ENCODE data around the gene CCDC148.

The CCDC148 gene

DNA sequence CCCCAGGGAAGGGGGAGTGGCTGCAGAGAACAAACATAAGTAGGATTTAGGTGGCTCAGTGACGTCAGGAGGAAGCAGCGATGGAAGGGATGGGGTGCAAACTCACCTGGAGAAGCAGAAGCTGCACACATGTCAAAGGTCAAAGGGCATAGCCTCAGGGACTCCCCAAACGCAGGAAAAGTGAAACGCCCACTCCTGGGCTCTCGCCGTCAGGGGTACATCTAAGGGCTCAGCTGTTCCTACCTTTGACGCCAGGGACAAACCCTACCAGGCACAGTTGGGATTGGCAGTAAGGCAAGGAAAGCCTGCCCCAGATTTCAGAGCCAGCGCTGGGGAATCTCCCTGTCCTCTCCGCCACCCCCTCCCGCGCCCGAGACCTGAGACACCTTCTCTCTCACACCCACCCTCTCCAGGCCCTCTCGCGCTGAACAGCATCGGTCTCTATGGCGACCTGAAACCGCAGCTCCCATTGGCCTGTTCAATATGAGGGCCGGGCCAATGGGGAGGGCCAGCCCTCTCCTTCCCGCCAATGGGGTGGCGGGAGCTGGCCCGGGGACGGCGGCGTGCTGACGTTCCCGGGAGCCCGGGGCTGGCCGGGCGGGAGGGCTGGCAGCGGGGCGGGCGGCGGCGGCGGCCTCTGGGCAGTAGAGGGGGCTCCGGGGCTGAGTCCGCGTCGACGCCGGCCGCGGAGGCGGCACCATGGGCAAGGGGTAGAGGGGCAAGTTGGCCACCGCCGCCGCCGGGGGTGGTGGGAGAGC is at the start of gene CCDC148, which contains the start of gene PKP4:
TSS of gene CCDC148 (minus strand) at position 445 of the 758 bp plus-strand sequence. CDS start at position 131, 314 bp downstream.
TSS of gene PKP4 (plus strand) at position 644 of the 758 bp plus-strand sequence. CDS start 76,233 bp downstream, outside the sequence.
- DNase-seq: peak; percentile 90 to 94

DNA sequence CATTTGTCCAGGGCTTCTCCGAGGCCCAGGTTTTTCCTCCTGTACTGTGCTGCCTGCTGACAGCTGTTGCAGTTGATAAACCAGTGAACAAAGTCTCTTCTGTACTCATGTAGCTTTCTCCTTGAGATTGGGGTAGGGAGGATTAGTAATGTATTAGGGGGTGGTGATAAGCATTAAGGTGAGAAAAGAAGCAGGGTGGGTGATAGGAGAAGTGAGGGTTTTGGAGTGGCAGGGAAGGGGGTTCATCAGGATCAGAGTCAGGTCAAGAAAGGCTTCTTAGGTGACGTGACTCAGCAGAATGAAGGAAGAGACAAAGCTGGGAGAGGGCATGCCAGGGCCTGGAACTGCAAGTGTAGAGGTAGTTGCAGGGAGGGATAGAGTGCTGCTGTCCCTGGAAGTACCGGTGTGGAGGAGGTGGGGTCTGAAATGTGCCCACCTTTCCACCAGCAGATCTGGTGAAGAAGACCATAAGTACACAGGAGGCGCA is 48.9 kb upstream of the CCDC148 start:
- DNase-seq: no peak

DNA sequence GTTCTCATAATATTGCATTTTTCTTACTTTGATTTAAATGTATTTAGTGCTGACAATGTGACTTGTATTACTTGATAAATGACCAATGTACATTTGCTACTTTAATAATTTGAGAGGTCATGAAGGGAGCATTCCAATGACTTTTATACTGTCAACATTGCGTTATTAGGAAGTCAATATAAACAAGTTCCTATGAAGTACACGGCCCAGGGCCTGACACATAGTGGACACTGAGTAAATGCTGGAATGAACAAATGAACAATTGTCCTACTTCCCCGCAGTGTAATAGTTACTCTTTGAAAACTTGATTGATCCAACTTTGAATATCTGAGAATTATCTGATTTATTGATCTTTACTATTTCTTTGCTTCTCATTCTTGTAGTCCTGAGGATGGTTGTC is 47.5 kb upstream of the CCDC148 start:
- no peak for DNase-seq

DNA sequence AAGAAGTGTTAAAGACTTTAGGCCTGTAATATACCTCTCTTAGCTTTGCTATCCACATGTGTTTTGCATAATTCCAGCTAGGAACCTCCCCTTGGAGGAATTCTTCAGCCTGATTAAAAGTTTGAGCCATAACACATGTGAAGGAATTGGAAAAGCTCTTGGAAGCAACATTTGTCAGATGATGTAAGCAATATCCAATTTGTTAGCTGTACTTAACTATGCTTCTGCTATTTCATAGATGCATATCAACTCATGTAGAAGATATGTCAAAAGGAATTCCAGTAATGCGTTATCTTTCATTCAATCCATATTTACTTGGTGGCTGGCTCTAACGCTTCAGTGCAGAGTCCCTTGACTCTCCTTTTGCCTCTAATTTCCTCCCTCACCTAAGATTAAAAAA is 46.4 kb upstream of the CCDC148 start:
- no peak for DNase-seq

DNA sequence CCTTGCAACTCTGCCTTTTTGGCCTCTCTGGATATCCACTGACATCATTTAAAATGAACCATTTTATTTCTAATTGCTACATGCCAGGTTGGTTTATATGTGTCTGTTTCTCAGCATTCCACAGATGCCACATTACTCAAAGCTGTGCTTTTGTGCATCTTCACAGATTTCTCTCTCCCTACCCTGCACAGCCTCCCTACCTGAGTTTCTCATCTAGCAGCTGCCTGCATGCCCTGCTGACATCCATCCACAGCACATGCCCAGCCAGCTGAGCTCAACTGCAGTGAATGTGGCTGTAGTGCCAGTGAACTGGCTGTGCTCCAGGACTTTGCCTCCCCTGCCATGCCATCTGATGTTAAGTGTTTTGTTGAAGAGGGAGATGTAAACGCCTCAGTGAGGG is 44.7 kb upstream of the CCDC148 start:
- DNase-seq: no peak

DNA sequence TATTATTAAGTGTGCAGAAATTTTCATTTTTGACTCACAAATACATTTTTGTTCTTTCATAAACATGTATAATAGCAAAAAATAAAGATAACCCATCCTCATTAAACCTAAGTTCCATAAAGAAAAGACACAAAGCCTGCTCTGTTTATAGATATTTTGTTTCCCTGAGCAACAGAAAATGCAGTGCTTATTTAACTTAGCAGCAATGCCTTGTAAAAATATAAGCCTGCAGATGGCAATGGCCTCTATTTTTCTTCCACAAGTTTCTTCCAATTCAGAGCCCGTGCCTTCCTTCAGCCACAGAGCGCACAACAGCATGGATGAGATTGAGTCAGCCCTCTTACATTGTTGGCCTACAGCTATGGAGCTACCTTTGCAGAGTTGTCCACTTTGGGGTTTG is 43.8 kb upstream of the CCDC148 start:
- no peak for DNase-seq

DNA sequence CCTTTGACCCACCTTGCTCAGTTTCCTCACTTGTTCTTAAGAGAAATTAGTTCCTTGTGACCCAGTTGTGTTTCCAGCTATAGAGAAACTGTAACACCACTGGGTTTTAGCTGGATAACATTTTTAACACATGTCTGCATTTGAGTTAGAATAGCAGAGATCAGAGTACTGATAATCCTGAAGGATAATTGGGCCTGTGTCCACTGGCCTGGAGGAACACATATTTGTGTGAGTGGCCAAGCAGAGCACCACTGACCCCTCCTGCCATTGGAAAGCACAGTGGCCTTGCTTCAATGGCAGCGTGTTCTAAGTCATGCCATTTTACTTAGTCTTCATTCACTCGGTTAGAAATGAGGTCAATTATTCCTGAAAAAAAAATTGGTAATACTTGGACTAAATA is 42.8 kb upstream of the CCDC148 start:
- no peak for DNase-seq

DNA sequence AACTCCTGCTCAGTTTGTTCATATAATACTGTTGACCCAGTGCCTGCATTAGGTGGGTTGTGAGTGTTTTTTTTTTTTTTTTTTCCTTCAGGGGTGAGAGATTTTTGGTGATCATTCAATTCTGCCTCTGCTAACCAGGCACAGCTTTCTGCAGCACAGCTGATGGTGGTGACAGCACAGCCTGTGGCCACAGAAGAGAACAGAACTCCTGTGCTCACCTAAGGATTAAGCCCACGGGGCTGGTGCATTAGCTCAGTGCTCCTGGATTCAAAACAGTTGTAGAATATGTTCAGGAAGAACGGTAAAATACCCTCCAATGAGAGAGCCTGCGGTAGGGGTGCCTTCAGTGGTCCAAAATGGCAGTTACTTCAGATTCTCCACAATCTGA is 42.2 kb upstream of the CCDC148 start:
- no peak for DNase-seq

DNA sequence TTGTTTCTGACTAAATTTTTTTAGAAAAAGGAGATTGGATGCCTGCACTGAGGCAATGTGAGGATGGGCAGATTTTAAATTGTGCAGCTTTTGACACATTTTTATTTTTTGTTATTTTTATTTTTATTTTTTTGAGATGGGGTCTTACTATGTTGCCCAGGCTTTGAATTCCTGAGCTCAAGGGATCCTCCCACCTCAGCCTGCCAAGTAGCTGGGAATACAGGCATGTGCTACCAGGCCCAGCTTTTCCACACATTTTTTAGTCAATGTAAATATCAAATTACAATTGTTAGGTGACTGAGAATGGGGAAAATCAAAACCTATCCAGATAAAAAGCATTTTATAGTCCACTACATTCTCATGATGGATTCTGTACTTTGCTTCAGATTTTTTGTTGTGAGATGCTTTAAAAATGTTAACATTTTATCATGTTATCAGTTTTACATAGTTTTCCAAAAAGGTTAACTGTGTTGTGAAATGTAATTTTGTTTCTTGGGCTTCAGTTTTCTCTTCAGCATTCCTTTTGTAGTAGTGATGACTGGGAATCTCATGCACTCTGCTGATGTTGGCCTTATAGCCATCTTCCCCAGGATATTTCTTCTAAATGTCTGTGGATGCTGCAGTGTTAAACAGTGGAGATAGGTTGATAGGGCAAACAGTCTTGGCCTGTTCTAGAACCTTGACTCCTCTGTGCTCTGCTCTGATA is 41.6 kb upstream of the CCDC148 start:
- DNase-seq: no peak

DNA sequence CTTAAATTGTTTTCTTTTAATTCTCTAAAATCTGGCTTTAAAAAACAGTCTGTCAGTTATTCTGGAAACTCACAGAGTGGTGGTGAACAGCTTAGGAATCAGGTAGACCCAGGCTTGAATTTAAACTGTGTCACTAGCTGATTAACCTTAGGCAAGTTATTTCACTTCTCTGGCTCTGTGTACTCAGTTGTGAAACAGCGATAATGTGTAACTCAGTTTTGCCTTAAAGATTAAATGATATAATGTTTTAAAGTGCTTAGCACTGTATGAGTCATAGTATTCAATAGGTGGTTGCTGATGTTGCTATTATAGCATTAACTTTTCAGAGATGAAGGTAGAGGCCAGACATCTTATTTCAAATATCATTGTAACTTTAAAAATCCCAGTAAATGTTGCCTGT is 40.9 kb upstream of the CCDC148 start:
- no peak for DNase-seq

DNA sequence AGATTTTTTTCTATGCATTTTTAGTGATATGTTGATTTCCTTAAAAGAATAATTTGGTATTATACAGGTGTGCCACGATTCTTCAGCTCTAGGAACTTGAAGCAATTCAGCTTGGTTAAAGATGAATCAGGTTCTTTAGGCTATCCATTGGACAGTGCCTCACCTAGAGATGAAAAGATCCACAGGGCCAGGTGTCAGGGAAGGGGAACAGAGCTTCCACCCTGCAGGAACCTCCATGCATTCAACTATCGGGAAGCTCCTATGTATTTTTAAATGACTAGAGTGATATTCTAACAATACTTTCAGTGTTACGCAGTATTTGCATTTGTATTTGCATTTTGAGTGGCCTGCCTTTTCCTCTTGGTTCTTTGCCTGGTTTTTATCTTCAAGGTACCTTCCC is 40.4 kb upstream of the CCDC148 start:
- no peak for DNase-seq

DNA sequence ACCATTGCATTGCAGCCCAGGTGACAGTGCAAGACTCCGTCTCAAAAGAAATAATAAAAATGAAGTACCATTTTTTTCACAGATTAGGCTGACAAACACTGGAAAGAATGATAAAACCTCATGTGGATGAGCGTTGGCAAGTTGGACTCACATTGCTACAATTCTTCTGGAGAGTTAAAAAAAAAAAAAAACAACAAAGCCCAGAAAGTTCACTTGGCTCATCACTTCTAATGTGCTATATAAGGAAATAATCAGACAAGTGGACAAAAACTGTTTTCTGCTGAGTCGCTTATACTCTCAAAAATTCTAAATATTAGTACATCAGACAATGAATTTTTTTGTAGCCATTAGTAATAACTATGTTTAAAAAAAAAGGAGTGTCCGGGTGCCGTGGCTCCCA is 38.6 kb upstream of the CCDC148 start:
- DNase-seq: no peak

DNA sequence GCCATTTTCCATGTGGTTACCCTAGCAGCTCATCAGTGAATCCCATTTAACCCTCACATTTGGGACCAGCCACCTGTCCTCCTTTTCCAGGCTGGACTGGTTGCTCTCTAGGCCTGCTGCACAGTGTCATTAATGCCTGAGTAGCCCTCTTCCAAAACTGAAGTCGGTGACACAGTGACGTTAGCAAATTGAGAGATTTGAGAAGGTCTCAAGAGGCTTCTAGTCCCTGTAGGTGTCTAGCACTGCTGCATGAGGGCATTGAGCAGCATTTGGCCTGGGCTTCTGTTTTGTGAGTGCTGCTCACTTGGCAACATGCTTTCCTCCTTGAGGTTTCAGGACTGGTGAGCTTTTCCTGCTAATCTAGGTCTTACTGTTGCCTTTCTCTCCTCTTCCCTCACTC is 36.9 kb upstream of the CCDC148 start:
- DNase-seq: no peak

DNA sequence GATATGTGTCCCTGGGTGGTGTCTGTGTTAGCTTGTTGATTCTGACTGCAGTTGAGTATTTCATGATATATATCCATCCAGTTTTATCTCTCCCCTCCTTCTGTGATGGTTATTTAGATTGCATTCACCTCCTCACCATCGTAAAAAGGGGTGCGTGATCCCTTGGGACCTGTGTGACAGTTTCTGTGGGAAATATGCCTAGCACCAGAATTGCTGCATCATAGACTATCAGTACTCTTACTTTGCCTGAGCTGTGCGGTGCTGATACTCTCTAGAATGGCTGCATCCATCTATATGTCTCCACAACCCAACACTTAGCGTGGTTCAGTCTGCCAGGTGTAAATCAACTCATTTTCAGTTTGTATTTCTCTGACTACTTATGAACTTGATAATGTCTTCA is 34.5 kb upstream of the CCDC148 start:
- no peak for DNase-seq

DNA sequence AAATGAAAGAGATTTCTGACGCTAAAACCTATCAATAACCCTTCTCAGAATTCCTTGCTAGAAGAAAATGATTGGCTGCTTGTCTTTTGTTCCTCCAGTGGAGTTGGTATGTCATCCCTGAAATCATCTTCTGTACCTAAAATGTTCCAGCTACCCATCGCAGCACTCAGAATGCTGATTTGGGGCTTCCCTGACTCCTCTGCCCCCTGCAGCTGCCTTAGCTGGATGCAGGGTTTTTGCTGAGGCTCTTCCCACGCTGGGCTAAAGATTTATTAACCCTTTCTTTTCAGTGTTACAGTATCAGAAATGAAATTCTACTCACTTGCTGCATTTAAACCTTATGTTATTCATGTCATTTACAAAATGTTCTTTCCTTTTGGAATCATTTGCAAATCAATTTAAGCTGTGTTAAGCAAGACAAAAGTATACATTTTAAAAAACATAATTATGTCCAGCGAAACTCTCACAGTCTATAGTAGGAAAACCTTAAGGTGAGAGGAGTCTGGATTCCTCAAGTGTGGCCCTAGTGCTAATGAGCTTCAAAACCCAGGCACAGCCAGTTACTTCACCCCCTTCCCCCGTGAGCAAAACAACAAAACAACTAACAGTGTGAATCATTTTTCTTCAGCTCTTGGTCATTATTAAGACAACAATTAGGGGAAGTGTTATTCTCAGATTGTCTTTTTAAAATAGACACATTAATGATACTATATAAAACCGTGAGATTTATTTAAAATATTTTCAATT is 33.0 kb upstream of the CCDC148 start:
- no peak for DNase-seq

DNA sequence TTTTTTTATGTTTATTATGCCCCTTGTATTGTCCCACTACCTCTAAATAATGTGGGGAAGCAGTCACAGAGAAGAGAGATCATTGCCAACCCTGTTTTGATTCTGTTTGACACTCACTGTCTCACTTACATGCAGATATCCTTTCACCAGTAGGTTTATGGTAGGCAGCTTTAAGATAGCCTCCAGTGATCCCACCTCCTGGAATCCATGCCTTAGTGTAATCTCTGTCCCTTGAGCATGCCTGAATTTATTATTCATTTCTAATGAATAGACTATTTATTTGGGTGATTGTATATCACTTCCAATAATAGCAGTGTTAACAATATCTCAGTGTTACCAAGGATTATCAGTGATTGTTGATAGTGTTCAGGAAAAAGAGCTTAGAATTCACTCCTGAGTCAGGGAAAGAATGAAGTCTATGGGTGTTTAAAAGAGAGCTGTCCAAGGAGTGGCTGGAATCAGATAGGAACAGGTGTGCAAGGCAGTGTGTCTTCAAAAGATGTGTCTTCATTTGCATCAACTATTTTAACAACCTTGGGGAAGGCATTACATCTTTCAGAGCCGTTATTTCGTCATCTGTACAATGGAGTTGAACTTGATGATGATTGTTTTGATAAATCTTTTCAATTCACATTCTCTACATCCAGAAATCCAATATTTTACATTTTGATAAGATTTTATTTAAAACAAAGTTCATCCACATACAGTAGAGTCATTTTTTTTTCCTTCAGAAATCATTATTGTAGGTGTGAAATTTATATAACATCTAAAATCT is 32.1 kb upstream of the CCDC148 start:
- DNase-seq: no peak

DNA sequence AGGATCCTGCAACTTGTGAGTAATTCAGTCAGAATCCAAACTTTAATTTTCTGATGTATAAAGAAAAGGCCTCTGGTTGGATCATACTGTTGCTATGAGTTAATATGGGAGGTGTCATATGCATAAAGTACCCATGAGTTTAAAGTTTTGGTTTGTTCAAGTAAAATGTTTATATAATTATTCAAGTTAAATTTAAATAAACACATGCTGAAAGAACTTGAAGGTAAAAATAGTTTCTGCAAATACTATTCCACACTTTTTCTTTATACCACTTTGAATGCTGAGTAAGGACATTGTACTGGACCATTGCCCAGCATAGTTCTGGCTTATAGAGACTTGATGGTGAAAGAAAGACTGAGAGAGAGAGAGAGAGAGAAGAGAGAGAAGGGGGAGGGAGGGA is 30.9 kb upstream of the CCDC148 start:
- DNase-seq: no peak

DNA sequence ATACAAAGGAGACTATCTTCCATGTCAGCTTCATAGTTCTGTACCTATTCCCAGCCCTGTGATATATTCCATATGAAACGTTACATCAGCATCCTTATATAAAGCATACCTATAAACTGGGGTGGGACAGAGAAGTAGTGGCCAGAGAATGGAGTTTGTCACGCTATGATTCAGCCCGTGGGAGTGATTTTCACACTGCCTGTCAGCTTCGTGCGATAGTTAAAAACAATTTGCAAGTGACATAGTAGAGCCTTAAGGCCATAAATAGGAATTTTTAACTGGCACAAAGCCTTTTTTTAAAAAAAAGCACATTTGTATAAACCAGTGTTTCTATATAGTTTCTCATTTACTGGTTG is 30.4 kb upstream of the CCDC148 start:
- DNase-seq: no peak

DNA sequence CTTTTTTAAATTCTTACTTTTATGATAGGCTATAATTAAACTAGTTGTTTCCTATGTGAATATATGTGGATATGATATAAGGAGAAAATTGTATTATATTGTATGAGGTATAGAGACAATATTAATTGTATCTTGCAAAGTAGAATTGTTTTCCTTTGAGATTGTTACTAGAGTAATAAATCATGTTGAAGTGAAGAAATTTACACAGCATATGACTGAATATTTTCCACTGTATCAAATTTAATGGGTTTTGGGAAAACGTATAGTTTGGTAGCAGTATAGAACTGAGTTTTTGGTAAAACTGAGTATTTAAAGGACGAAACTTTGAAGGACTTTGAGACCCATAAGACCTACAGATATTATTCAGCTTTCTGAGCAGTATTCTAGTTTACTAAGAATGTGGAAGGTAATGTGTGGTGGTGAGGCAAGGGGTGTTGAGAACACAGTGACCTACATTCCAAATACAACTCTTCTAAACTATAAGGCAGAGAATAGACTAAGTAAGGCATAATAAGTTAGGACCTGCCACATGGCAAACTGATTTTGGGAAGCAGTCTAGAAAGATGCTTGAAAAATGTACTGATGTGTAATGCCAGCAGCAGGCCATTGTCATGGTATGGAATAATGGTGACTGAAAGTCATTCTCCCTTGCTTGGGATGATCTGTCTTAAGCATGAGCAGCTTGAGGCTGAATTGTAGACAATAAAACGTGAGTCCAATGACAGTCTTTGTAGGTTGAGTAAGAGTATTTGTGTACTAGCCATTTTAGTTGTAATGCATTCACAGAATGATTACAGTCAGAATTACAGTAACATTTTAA is 29.8 kb upstream of the CCDC148 start:
- DNase-seq: no peak

DNA sequence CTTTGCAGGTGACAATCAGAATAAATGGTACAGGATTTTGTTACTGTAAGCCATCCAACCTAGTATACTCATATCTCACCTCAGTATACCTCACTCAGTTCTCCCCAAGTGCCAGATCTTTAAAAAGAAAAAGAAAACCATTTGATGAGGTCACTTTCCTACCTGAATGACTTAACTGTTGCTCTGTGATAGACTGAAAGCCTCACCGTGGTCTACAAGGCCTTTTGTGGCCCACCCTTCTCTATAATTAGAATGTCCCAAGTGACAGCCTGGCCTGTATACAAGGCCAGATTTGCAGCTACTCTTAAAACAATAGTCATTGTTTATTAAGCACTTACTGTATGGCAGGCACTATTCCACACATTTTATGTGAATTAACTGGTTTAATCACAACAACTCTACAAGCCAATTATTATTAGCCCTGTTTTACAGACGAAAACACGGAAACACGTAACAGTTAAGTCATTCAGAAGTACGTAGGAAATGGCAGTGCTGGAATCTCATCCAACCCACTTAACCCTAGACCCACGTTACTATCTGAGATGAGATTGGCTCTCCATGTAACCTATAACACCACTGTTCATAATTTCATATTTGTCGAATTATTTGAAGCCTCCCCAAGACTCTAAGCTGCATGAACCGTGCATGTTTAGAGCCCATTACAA is 28.5 kb upstream of the CCDC148 start:
- no peak for DNase-seq

DNA sequence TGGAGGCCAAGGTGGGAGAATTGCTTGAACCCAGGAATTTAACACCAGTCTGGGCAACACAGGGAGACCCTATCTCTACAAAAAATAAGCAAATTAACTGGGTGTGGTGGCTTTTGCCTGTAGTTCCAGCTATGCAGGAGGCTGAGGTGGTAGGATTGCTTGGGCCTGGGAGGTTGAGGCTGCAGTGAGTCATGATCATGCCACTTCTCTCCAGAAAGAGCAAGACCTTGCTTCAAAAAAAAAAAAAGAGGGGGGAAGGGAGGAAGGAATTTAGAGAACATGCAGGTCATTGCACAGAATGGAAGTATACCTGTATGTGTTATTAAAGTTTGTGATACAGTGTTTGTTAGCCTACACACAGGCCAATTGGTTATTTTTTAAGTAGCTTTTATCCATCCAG is 26.0 kb upstream of the CCDC148 start:
- no peak for DNase-seq
